NCI-H2107 treated with DMSO at 0.1 percent for 48 hours (cell line): ENCODE results near the gene WWTR1.

ENCODE experiments used
- DNase-seq: peaks from one replicate; lab custom pipeline; 2025; ENCODE audit not compliant: unreplicated experiment; lab: John Stamatoyannopoulos, UW

Gene WWTR1

GRCh38 chr3:149538371-149538770, 119.5 kb downstream of the WWTR1 start:
- no peak for DNase-seq

GRCh38 chr3:149536429-149536828, 121.4 kb downstream of the WWTR1 start:
- DNase-seq = no peak

- no peak for DNase-seq
Measured at GRCh38 chr3:149535333-149535685, 122.5 kb downstream of the WWTR1 start.

- peak; percentile 55 for DNase-seq
Measured at GRCh38 chr3:149534671-149535332, 123.0 kb downstream of the WWTR1 start.

GRCh38 chr3:149534082-149534481, 123.7 kb downstream of the WWTR1 start:
- DNase-seq = no peak

- DNase-seq = no peak
Measured at GRCh38 chr3:149532489-149533180, 125.2 kb downstream of the WWTR1 start.

GRCh38 chr3:149529099-149529498, 128.7 kb downstream of the WWTR1 start:
- no peak for DNase-seq

- DNase-seq = no peak
Measured at GRCh38 chr3:149528340-149528650, 129.5 kb downstream of the WWTR1 start.

GRCh38 chr3:149527531-149528339, 130.1 kb downstream of the WWTR1 start:
- DNase-seq = no peak

GRCh38 chr3:149523512-149524299, 134.1 kb downstream of the WWTR1 start:
- DNase-seq = no peak

- no peak for DNase-seq
Measured at GRCh38 chr3:149519912-149520311, 137.9 kb downstream of the WWTR1 start.

GRCh38 chr3:149516920-149517319, 140.9 kb downstream of the WWTR1 start:
- no peak for DNase-seq

- no peak for DNase-seq
Measured at GRCh38 chr3:149515249-149515648, 142.6 kb downstream of the WWTR1 start.

- no peak for DNase-seq
Measured at GRCh38 chr3:149514471-149514870, 143.4 kb downstream of the WWTR1 start.

- DNase-seq = peak; percentile 57
Measured at GRCh38 chr3:149512073-149512782, 145.6 kb downstream of the WWTR1 start.

GRCh38 chr3:149511040-149511626, 146.7 kb downstream of the WWTR1 start:
- DNase-seq = peak; percentile 48

GRCh38 chr3:149510480-149510879, 147.3 kb downstream of the WWTR1 start:
- no peak for DNase-seq

GRCh38 chr3:149509526-149509925, 148.3 kb downstream of the WWTR1 start:
- no peak for DNase-seq

- no peak for DNase-seq
Measured at GRCh38 chr3:149507491-149508324, 150.1 kb downstream of the WWTR1 start.
